Stimulated activated CD4-positive, alpha-beta T cell treated with anti-CD3 and anti-CD28 coated beads, Interleukin-12 subunit alpha, Interleukin-12 subunit beta, amount 100 ng/mL, for 24 hours (primary cell): ENCODE results near the gene LURAP1L.

ENCODE experiments used
- DNase-seq, 2 experiments: peaks; one replicate each; pipeline ENCODE4 v3.0.0-alpha.2; 2020; ENCODE audit warnings: low read depth in 2 of 2

Gene LURAP1L

GRCh38 chr9:12812710-12813109 lies 37.9 kb downstream of the LURAP1L start:
- no peak for DNase-seq

GRCh38 chr9:12813533-12813932 lies 38.7 kb downstream of the LURAP1L start:
- DNase-seq: no peak

GRCh38 chr9:12813960-12814876 lies 39.4 kb downstream of the LURAP1L start:
- no peak for DNase-seq

- no peak for DNase-seq
These were observed 40.0 kb downstream of the LURAP1L start for GRCh38 chr9:12814877-12815237.

GRCh38 chr9:12815888-12816287 lies 41.1 kb downstream of the LURAP1L start:
- no peak for DNase-seq

DNA sequence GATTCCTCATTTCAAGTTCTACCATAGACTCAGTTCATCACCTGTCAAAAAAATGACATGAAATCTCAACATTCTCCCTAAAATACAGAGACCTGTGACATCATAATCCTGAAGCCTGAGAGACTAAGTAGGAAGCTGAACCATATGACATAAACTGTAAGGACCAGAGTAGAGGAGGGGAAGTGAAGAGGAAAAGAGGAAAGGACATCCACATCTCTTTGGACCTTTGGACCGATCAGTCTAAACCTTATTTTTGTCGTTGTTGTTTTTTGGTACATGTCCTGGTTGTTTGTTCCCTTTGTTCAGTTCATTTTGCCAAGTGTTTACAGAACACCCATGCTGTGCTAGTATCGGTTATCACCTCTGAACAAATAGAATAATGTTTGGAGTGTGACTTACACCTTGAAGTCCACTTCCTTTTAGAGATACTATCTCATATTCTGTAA lies 41.9 kb downstream of the LURAP1L start:
- DNase-seq: no peak

DNA sequence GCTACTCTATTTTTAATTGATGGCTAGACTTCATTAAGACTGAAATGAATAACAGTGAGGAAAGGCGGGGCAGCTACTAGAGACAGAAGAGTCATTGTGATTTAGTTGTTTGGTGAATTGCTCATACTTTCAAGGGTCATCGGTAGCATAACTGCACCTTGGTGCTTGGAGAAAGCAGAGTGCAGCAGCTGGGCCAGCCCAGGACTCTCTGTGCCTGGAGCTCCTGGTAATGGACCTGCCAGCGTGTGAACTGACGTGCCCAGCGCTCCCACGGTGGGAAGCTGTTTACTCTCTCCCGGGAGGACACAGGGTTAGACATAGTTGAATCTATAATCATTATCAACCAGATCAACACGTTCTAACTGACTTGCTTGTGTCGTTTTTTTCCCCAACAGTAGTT lies 42.9 kb downstream of the LURAP1L start:
- DNase-seq: no peak

DNA sequence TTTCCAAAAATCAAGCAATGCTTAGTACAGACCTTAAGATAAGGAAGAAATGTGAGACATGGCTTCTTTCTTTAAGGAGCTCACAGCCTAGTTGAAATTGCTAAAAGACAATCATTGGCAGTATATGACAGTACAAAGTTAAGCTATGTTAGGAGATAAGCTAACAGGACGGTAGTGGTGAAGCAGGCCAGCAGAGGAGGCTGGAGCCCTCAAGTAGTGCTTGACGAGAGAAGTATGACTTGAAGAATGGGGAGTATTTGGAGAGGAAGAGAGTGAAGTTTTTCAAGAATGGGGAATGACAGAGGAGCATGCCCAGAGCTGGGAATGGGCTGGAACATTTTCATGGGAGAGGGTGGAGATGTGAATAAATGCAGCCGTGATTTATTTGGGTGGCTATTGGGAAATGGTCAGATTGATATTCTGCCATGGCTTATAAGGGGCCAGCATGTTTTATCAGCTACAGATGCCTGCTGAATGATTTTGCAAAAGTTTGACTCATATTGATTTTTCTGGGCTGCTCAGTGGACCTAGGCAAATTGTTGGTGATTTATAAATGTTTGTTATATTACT lies 43.7 kb downstream of the LURAP1L start:
- no peak for DNase-seq

GRCh38 chr9:12819436-12820185 lies 44.8 kb downstream of the LURAP1L start:
- DNase-seq: no peak

- DNase-seq: no peak
These were observed 47.3 kb downstream of the LURAP1L start for GRCh38 chr9:12822111-12822510.

GRCh38 chr9:12826924-12827565 lies 52.2 kb downstream of the LURAP1L start:
- no peak for DNase-seq

DNA sequence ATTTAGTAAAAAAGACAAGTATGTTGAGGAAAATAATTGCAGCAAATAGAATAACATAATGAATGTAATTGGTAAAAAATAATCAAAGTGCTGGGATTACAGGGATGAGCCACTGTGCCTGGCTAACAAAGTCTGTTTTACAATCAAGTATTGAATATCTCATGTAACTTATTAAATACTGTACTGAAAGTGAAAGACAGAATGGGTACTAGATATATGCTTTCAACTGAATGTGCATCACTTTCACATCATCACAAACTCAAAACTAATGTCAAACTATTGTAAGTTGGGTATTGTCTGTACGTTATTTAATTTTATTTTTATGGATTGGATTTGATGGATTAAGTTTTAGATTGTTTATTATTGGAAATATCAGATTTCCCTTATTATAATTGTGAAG lies 58.9 kb downstream of the LURAP1L start:
- no peak for DNase-seq

GRCh38 chr9:12838546-12838945 lies 63.7 kb downstream of the LURAP1L start:
- no peak for DNase-seq

- DNase-seq: no peak
These were observed 68.9 kb downstream of the LURAP1L start for GRCh38 chr9:12843735-12844134.

GRCh38 chr9:12846035-12846434 lies 71.2 kb downstream of the LURAP1L start:
- no peak for DNase-seq

GRCh38 chr9:12847561-12847960 lies 72.7 kb downstream of the LURAP1L start:
- DNase-seq: no peak

DNA sequence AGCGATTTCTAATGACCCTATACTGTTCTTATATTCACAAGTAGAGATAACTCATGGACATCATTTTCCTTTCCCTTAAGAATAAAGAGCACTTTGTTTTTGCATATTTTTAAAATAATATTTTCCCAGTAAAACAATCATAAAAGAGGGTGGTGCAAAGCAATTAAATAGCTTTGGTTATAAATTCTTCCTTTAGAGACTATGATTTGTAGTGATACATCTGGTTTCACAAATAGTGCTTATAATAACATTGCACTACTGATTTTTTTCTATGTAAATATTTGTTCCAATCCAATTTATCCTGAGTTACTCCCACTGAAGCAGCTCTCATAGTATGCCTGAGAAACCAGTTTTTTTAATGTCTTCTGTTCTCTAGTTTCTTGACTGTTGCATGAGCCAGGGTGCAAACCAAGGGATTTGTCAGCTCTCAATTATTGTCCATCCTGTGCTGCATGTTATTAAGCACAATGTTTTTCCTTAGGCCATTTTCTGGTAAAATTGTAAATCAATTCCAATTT lies 74.7 kb downstream of the LURAP1L start:
- DNase-seq: no peak

GRCh38 chr9:12851341-12852090 lies 76.7 kb downstream of the LURAP1L start:
- DNase-seq: no peak

GRCh38 chr9:12853051-12853450 lies 78.2 kb downstream of the LURAP1L start:
- DNase-seq: no peak

GRCh38 chr9:12854221-12854620 lies 79.4 kb downstream of the LURAP1L start:
- DNase-seq: no peak

DNA sequence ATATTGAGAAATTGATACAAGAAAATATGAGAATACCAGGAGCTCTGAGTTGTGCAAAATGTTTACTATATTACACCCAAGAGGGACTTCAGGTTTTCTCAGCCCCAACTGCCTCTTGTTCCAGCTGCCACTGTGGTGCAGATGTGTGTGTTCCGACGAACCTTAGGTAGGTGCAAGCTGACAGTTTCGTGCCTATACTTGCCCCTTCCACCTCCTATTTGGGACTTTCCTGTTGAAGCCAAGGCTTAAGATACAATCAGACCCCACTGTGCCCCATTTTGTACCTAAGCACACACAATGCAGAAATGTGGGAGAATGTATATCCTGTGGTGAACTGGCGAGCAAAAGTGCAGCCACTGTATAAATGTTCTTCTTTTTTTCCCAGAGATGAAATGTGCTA lies 80.2 kb downstream of the LURAP1L start:
- no peak for DNase-seq
